A549 (cell line): ENCODE measurements around the gene ALG12. TPM values are rescaled to one million over a fixed set of nuclear protein-coding genes. Genes with fewer than 3 reads are reported as not detected.

Experiments
- ATAC-seq, 2 experiments: fragments of 200-7000 bp in 1 of 2; fragments of >200 bp in 1 of 2; cut with Nextera tagmentation in 1 of 2; cut with Tn5 transposase in 1 of 2; 3 replicates each; pipeline versions ENCODE4 v1.8.0 to v1.9.1; 2018 to 2020; ENCODE audit warnings: mild to moderate bottlenecking in 1 of 2, moderate library complexity in 1 of 2
- CTCF ChIA-PET: fragments of 300-600 bp; sonication (Branson Sonifier 250); formaldehyde crosslinking; extraction: SDS; loops from one replicate; lab custom pipeline; 2021; ENCODE audit warnings: antibody characterized with exemption, inconsistent platforms; lab: Yijun Ruan, JAX
- POLR2A ChIA-PET: fragments of 350-600 bp; formaldehyde crosslinking; extraction: SDS; loops from one replicate; lab custom pipeline; 2021; ENCODE audit warnings: antibody characterized with exemption, inconsistent platforms; lab: Yijun Ruan, JAX
- DNase-seq, 2 experiments: peaks; one replicate each; pipeline versions ENCODE4 v3.0.0 to v3.0.0-alpha.2; 2011 to 2016; ENCODE audit warnings: low read depth in 1 of 2, low spot score in 1 of 2
- FAIRE-seq: peaks from 2 replicates; lab custom pipeline; 2011; peaks lifted over from hg19 to GRCh38; lab: Jason Lieb, UNC
- H3K27ac ChIP-seq, 2 experiments: fragments of >200 bp; sonication (Bioruptor Twin); formaldehyde crosslinking; 3 replicates each; pipeline ENCODE4 v1.5.1; 2016 to 2017
- H3K4me1 ChIP-seq: fragments of >200 bp; sonication (Bioruptor Twin); formaldehyde crosslinking; 3 replicates; pipeline ENCODE4 v1.6.1; 2016
- H3K4me2 ChIP-seq: fragments of >200 bp; sonication (Bioruptor Twin); formaldehyde crosslinking; 3 replicates; pipeline ENCODE4 v1.6.1; 2016
- H3K4me3 ChIP-seq: fragments of >200 bp; sonication (Bioruptor Twin); formaldehyde crosslinking; 3 replicates; pipeline ENCODE4 v1.5.1; 2016
- H3K9me3 ChIP-seq: fragments of >200 bp; sonication (Bioruptor Twin); formaldehyde crosslinking; 3 replicates; pipeline ENCODE4 v1.6.1; 2016
- CBX2 ChIP-seq: fragments of 200-600 bp; sonication (generic); IDR thresholded peaks from 2 replicates; pipeline ENCODE4 v1.6.1; 2016; ENCODE audit warnings: low read depth, mild to moderate bottlenecking, borderline replicate concordance
- CHD4 ChIP-seq: fragments of 200-600 bp; sonication (generic); IDR thresholded peaks from 2 replicates; pipeline ENCODE4 v1.6.1; 2016; ENCODE audit warnings: antibody characterized with exemption, mild to moderate bottlenecking, borderline replicate concordance
- CTCF ChIP-seq: fragments of >200 bp; sonication (Bioruptor Twin); formaldehyde crosslinking; IDR thresholded peaks from 3 replicates; pipeline ENCODE4 v1.5.1; 2016
- EHMT2 ChIP-seq: fragments of 200-600 bp; sonication (generic); IDR thresholded peaks from 2 replicates; pipeline ENCODE4 v1.6.1; 2016; ENCODE audit warnings: antibody characterized with exemption, low read depth, mild to moderate bottlenecking, moderate library complexity
- ESRRA ChIP-seq: fragments of 150-350 bp; IDR thresholded peaks from 2 replicates; pipeline ENCODE4 v1.6.1; 2014; ENCODE audit warnings: mild to moderate bottlenecking, low read length, borderline replicate concordance
- FOSL2 ChIP-seq, 2 experiments: fragments of 450-650 bp in 1 of 2; fragments of >200 bp in 1 of 2; sonication (Bioruptor Twin) in 1 of 2; formaldehyde crosslinking; IDR thresholded peaks; 2 replicates each; pipeline versions ENCODE4 v1.5.0 to v1.6.1; 2016 to 2020; ENCODE audit warnings: mild to moderate bottlenecking in 1 of 2, moderate library complexity in 1 of 2
- FOXS1 ChIP-seq: fragments of 250-450 bp; sonication (Bioruptor Pico); IDR thresholded peaks from 2 replicates; pipeline ENCODE4 v1.5.0; 2020; ENCODE audit warnings: mild to moderate bottlenecking, moderate library complexity
- HDAC2 ChIP-seq: fragments of 200-600 bp; sonication (generic); IDR thresholded peaks from 2 replicates; pipeline ENCODE4 v1.6.1; 2016
- HEYL ChIP-seq: fragments of 250-450 bp; sonication (Bioruptor Pico); IDR thresholded peaks from 2 replicates; pipeline ENCODE4 v1.8.0; 2021; ENCODE audit warnings: mild to moderate bottlenecking, moderate library complexity
- JUN ChIP-seq, 2 experiments: fragments of >200 bp; sonication (Bioruptor Twin); formaldehyde crosslinking; IDR thresholded peaks; 2 replicates in 1 of 2; 3 replicates in 1 of 2; pipeline ENCODE4 v1.6.1; 2016 to 2017
- JUNB ChIP-seq: fragments of >200 bp; sonication (Bioruptor Twin); formaldehyde crosslinking; IDR thresholded peaks from 2 replicates; pipeline ENCODE4 v1.6.1; 2016
- MAX ChIP-seq: IDR thresholded peaks from 2 replicates; pipeline ENCODE4 v1.6.1; 2012
- NFE2L2 ChIP-seq: fragments of 150-350 bp; conservative IDR thresholded peaks from 2 replicates; pipeline ENCODE4 v1.6.1; 2014; ENCODE audit warnings: low read length
- NPAS2 ChIP-seq: fragments of 250-450 bp; sonication (Bioruptor Pico); IDR thresholded peaks from 2 replicates; pipeline ENCODE4 v1.8.0; 2022; ENCODE audit warnings: mild to moderate bottlenecking, moderate library complexity, borderline replicate concordance
- RNF2 ChIP-seq: fragments of 200-600 bp; sonication (generic); IDR thresholded peaks from 2 replicates; pipeline ENCODE4 v1.6.1; 2016; ENCODE audit warnings: low read depth, mild to moderate bottlenecking, antibody characterized with exemption, moderate library complexity, borderline replicate concordance
- ZC3H11A ChIP-seq: fragments of 450-650 bp; IDR thresholded peaks from 2 replicates; pipeline ENCODE4 v1.6.1; 2014; ENCODE audit warnings: antibody characterized with exemption, mild to moderate bottlenecking
- WGBS: methylation state at CpG from one replicate; pipeline ENCODE4 v1.1.6; 2017; ENCODE audit errors: missing lambda C conversion rate; 5-methylcytosine and 5-hydroxymethylcytosine counted together
- polyA plus RNA-seq, 4 experiments: library from polyadenylated mRNA; depleted of rRNA in 3 of 4; stranded (reverse); fragments of >200 nt; fragmentation: RNase III in 1 of 4; extraction: RNeasy Plus Mini Kit Qiagen cat#74134 plus additional on column Dnase treatment in 1 of 4; gene quantifications; 2 replicates in 3 of 4; 3 replicates in 1 of 4; pipeline ENCODE4 v1.2.3, GENCODE V29; 2011 to 2017
- TF ChIP-seq, protein P1 (sequence below): fragments of 250-450 bp; sonication (Bioruptor Pico); IDR thresholded peaks from 2 replicates; pipeline ENCODE4 v1.5.0; 2021; ENCODE audit warnings: mild to moderate bottlenecking, moderate library complexity, borderline replicate concordance
- TF ChIP-seq, protein P2 (sequence below): IDR thresholded peaks from 2 replicates; pipeline ENCODE4 v1.6.1; 2012

ALG12 gene
- polyA plus RNA-seq, 2 of the 4 experiments (the other 2 are of a cell fraction) = 4.4 to 7.7 TPM

DNA sequence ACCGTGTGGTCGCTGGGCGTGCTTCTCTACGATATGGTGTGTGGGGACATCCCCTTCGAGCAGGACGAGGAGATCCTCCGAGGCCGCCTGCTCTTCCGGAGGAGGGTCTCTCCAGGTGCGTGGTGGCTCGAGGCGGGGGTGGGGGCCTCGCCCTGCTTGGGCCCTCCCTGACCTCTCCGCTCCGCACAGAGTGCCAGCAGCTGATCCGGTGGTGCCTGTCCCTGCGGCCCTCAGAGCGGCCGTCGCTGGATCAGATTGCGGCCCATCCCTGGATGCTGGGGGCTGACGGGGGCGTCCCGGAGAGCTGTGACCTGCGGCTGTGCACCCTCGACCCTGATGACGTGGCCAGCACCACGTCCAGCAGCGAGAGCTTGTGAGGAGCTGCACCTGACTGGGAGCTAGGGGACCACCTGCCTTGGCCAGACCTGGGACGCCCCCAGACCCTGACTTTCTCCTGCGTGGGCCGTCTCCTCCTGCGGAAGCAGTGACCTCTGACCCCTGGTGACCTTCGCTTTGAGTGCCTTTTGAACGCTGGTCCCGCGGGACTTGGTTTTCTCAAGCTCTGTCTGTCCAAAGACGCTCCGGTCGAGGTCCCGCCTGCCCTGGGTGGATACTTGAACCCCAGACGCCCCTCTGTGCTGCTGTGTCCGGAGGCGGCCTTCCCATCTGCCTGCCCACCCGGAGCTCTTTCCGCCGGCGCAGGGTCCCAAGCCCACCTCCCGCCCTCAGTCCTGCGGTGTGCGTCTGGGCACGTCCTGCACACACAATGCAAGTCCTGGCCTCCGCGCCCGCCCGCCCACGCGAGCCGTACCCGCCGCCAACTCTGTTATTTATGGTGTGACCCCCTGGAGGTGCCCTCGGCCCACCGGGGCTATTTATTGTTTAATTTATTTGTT lies 44.8 kb upstream of the ALG12 start:
- peaks cover 42% of the 10 kb centered on the region for H3K4me1 ChIP-seq
- ATAC-seq = no peak
- 83% methylated on average over 26 of the region's 63 CpGs for WGBS

GRCh38 chr22:49962012-49962750 lies 43.9 kb upstream of the ALG12 start:
- peak; percentile 39; the same call in 1 of the 2 replicates for TF ChIP-seq MAX
- TF ChIP-seq HDAC2 = no peak
- H3K4me3 ChIP-seq = peak overlapping the region; percentile 79
- no peaks in the 10 kb centered on the region for H3K9me3 ChIP-seq
- peak overlapping the region; percentile 93 for H3K4me2 ChIP-seq
- peak overlapping the region; percentile 96 for H3K27ac ChIP-seq
- POLR2A ChIA-PET = interaction anchor here (0.6 to 2.7 kb wide), 4 partner anchors 9 to 186 kb away, joined by 3 to 13 read pairs (median 4); no protein-coding TSS in a partner anchor
- H3K4me1 ChIP-seq = peaks cover 42% of the 10 kb centered on the region
- ATAC-seq (peak in 1 of 2 experiments; percentile 14; a peak in 4 of 6 replicates), DNase-seq (peak; percentile 46 to 85), FAIRE-seq (no peak)
- 0% methylated on average over 1 of the region's 70 CpGs for WGBS
- CTCF ChIA-PET = interaction anchor here (1.0 to 1.4 kb wide), 3 partner anchors 9 to 68 kb away, joined by 3 to 4 read pairs (median 3); no protein-coding TSS in a partner anchor

More for the DNA sequence above, 44.8 kb upstream of the ALG12 start:
- Histone ChIP-seq H3K4me2 (peak overlapping the region; percentile 93), H3K9me3 (no peaks in the 10 kb centered on the region), H3K4me3 (peak overlapping the region; percentile 79), H3K27ac (peak overlapping the region; percentile 96)
- ChIA-PET POLR2A (interaction anchor here (0.6 to 2.7 kb wide), 3 partner anchors 8 to 186 kb away, joined by 3 to 13 read pairs (median 4); no protein-coding TSS in a partner anchor), CTCF (interaction anchor here (1.0 to 1.4 kb wide), 3 partner anchors 8 to 67 kb away, joined by 3 to 4 read pairs (median 3); no protein-coding TSS in a partner anchor)
- TF ChIP-seq, protein P1, sequence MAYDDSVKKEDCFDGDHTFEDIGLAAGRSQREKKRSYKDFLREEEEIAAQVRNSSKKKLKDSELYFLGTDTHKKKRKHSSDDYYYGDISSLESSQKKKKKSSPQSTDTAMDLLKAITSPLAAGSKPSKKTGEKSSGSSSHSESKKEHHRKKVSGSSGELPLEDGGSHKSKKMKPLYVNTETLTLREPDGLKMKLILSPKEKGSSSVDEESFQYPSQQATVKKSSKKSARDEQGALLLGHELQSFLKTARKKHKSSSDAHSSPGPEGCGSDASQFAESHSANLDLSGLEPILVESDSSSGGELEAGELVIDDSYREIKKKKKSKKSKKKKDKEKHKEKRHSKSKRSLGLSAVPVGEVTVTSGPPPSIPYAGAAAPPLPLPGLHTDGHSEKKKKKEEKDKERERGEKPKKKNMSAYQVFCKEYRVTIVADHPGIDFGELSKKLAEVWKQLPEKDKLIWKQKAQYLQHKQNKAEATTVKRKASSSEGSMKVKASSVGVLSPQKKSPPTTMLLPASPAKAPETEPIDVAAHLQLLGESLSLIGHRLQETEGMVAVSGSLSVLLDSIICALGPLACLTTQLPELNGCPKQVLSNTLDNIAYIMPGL (CRISPR knock-in tag) = no peak
- TF ChIP-seq FOXS1 = no peak
- TF ChIP-seq FOSL2 (IDR thresholded peaks at IDR 0.05) = no peak
- TF ChIP-seq FOSL2 (CRISPR knock-in tag; IDR thresholded peaks at IDR 0.05) = no peak
- FAIRE-seq (no peak), DNase-seq (no peak)

DNA sequence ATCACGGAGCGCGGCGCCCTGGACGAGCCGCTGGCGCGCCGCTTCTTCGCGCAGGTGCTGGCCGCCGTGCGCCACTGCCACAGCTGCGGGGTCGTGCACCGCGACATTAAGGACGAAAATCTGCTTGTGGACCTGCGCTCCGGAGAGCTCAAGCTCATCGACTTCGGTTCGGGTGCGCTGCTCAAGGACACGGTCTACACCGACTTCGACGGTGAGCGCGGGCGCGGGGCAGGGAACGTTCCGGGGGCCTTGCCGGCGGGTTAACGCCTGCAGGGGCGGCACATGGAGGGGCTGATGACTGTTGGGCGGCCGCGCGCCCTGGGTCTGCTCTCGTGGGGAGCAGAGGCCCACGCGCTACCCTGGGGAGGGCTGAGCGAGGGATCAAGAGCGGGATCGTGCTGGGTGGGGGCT lies 43.4 kb upstream of the ALG12 start:
- no peak for ATAC-seq
- Histone ChIP-seq H3K9me3 (no peaks in the 10 kb centered on the region), H3K4me2 (peak overlapping the region; percentile 93), H3K27ac (peak overlapping the region; percentile 96), H3K4me1 (peaks cover 42% of the 10 kb centered on the region), H3K4me3 (peak overlapping the region; percentile 79)
- FAIRE-seq = no peak
- ChIA-PET CTCF (interaction anchor here (1.0 to 2.8 kb wide), 2 partner anchors 31 to 69 kb away, joined by 3 to 8 read pairs; no protein-coding TSS in a partner anchor), POLR2A (interaction anchor here (1.7 to 2.7 kb wide), 2 partner anchors 10 kb away, joined by 4 to 13 read pairs; no protein-coding TSS in a partner anchor)
- 4% methylated on average over 8 of the region's 49 CpGs for WGBS
- TF ChIP-seq ZC3H11A = no peak
- no peak for TF ChIP-seq ESRRA
- TF ChIP-seq RNF2 = peak; percentile 94
- peak; percentile 28; the same call in 1 of the 2 replicates for TF ChIP-seq MAX
- no peak for TF ChIP-seq HEYL (CRISPR knock-in tag)
- DNase-seq = peak in 1 of 2 experiments; percentile 49

GRCh38 chr22:49961005-49961600 lies 42.9 kb upstream of the ALG12 start:
- FAIRE-seq = no peak
- WGBS = no CpG with 5 or more reads among the region's 84 CpGs
- CTCF ChIA-PET = interaction anchor here (2.8 kb wide), 1 partner anchor 70 kb away, joined by 8 read pairs; no protein-coding TSS in a partner anchor
- 0 out of 6 replicates have a peak, but pooled peaks of 1 of the 2 experiments have one; percentile 2 for ATAC-seq
- no peaks in the 10 kb centered on the region for H3K9me3 ChIP-seq
- peak in 1 of 2 experiments; percentile 36 for DNase-seq
- peak overlapping the region; percentile 79 for H3K4me3 ChIP-seq
- H3K27ac ChIP-seq = peak overlapping the region; percentile 96
- POLR2A ChIA-PET = interaction anchor here (1.1 to 2.7 kb wide), 3 partner anchors 9 to 28 kb away, joined by 3 to 13 read pairs (median 4); no protein-coding TSS in a partner anchor
- peak overlapping the region; percentile 93 for H3K4me2 ChIP-seq
- H3K4me1 ChIP-seq = peaks cover 39% of the 10 kb centered on the region
- no peak for TF ChIP-seq NFE2L2
- no peak for TF ChIP-seq CTCF
- TF ChIP-seq NPAS2 (CRISPR knock-in tag) = no peak
- TF ChIP-seq, protein P2, sequence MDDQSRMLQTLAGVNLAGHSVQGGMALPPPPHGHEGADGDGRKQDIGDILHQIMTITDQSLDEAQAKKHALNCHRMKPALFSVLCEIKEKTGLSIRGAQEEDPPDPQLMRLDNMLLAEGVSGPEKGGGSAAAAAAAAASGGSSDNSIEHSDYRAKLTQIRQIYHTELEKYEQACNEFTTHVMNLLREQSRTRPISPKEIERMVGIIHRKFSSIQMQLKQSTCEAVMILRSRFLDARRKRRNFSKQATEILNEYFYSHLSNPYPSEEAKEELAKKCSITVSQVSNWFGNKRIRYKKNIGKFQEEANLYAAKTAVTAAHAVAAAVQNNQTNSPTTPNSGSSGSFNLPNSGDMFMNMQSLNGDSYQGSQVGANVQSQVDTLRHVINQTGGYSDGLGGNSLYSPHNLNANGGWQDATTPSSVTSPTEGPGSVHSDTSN = no peak
- TF ChIP-seq CBX2 = no peak
- TF ChIP-seq FOSL2 (IDR thresholded peaks at IDR 0.05) = no peak
- no peak for TF ChIP-seq FOSL2 (CRISPR knock-in tag; IDR thresholded peaks at IDR 0.05)
- no peak for TF ChIP-seq JUN (IDR thresholded peaks at IDR 0.05)
- TF ChIP-seq JUNB = no peak
- no peak for TF ChIP-seq EHMT2
- no peak for TF ChIP-seq CHD4
- no peak for TF ChIP-seq FOXS1
